ENCODE results near the gene TNFSF18.

The TNFSF18 gene

DNA sequence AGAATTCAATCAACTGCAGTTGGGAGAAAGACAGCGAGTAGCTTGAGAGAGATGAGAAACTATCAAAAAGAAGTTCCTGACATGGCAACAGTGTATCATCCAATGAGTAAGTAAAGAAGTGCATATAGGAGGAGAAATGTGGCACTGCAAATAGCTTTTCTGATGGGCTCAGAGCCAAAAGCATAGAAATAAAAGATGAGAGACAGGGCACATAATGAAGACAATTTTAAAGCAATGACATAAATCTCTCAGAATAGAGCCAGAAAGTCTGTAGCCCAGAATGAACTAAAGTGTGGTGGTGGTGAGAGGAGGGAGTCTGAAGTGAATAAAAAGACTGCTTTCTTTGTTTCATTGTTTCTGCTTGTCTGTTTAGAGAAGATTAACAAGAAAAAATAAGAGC is 34.3 kb downstream of the TNFSF18 start:
- TF ChIP-seq, protein P1, sequence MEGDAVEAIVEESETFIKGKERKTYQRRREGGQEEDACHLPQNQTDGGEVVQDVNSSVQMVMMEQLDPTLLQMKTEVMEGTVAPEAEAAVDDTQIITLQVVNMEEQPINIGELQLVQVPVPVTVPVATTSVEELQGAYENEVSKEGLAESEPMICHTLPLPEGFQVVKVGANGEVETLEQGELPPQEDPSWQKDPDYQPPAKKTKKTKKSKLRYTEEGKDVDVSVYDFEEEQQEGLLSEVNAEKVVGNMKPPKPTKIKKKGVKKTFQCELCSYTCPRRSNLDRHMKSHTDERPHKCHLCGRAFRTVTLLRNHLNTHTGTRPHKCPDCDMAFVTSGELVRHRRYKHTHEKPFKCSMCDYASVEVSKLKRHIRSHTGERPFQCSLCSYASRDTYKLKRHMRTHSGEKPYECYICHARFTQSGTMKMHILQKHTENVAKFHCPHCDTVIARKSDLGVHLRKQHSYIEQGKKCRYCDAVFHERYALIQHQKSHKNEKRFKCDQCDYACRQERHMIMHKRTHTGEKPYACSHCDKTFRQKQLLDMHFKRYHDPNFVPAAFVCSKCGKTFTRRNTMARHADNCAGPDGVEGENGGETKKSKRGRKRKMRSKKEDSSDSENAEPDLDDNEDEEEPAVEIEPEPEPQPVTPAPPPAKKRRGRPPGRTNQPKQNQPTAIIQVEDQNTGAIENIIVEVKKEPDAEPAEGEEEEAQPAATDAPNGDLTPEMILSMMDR (IDR thresholded peaks at IDR 0.05; ENCODE audit: borderline replicate concordance, insufficient read depth, low read depth, low read length) = no peak
- H3K4me3 ChIP-seq (ENCODE audit: low read depth, low read length) = no peak overlapping the region

DNA sequence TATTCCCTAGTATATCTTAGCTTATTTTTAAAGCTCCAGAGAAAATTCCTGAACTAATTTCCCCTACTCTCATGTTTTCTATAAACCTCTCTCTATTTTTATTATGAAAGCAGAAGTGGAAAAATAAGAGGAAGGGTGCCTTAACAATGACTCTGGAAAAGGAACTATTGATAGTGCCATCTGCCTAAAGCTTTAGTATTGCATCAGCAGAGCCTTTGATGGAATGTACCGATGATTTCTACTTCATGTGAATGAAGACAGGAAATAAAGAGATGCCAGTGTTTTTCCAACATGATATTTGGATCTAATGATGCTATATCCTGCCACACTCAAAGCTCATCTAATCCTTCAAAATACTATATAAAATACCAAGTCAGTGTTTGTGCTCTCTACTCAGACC is 35.1 kb downstream of the TNFSF18 start:
- no peak overlapping the region for H3K4me3 ChIP-seq (ENCODE audit: low read depth, low read length)
- TF ChIP-seq, protein P1 (IDR thresholded peaks at IDR 0.05; ENCODE audit: borderline replicate concordance, insufficient read depth, low read depth, low read length) = no peak

DNA sequence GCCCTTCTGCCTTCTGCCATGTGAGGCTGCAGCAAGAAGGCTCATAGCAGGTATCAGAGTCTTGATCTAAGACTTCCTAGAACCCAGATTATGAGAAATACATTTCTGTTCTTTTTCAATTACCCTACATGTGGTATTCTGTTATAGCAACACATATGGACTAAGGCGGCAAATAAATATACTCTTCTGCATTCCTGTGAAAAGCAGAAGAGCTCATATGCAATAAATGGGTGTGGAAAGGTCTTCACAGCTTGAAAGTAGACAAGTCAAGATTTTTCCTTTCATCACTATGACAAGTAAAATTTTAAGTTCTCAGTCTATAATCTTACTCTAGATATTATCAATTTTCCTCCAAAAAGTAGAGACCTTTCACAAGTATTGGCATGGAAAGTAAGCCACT is 36.6 kb downstream of the TNFSF18 start:
- no peak overlapping the region for H3K4me3 ChIP-seq (ENCODE audit: low read depth, low read length)
- TF ChIP-seq, protein P1 (IDR thresholded peaks at IDR 0.05; ENCODE audit: borderline replicate concordance, insufficient read depth, low read depth, low read length) = no peak

DNA sequence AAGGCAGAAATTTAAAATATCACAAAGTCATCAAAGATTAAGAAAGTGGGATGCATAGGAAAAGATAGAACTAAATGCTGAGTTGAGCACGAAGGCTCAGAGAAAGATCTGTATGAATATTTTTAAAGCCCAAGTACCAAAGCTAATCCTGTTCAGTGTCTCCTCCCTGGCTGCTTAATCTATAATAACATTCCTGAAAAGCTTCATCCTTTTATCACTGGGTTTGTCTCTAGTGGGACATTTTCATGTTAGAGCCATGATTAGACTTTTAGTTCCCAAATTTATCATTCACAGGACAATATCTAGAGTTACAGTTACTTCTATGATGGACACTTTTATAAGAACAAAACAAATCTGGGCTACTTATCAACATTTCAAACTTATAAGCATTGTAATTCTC is 38.6 kb downstream of the TNFSF18 start:
- TF ChIP-seq, protein P1 (IDR thresholded peaks at IDR 0.05; ENCODE audit: borderline replicate concordance, insufficient read depth, low read depth, low read length) = no peak

DNA sequence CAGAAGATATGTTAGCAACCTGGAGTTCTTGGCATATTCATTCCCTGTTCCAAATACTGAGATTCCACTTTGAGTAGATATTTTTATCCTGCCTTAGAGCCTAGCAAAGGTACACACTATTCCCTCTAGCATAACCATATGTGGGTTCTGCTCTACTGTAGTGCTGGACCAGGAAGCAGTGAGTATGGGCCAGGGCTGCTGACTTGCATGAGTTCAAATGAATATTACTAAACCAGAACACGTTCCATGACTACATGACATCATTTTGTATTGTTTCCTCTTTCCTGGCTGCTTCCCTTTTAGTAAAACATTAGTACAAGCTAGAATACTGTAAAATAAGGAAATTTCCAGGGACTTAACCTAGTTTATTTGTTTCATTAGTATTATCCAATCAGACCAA is 41.1 kb downstream of the TNFSF18 start:
- TF ChIP-seq, protein P1 (IDR thresholded peaks at IDR 0.05; ENCODE audit: borderline replicate concordance, insufficient read depth, low read depth, low read length) = no peak
- no peak overlapping the region for H3K4me3 ChIP-seq (ENCODE audit: low read depth, low read length)

More for the DNA sequence above, 38.6 kb downstream of the TNFSF18 start:
- no peak overlapping the region for H3K4me3 ChIP-seq (ENCODE audit: low read depth, low read length)

DNA sequence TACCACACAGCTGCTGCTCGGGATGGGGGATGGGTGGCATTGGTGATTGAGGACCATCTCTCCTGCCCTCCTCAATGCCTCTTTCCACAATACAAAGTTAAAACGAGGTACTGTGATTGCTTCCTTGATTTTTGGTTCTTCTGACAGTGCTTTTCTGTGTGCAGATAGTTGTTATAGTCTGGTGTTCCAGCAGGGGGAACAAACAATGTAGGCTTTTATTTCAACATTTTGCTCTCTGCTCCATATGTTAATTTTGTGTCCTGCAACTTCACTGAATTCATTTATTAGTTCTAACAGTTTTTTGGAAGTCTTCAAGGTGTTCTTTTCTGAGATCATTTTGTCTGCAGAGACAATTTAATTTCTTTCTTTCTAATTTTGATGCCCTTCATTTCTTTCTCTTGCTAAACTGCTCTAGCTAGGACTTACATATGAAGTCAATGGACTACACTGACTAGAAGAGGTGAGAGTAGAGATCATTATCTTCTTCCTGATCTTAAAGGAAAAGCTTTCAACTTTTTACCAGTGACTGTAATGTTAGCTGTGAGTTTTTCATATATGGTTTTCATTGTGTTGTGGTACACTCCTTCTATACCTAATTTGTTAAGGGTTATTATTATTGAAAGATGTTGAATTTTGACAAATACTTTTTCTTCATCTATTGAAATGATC is 45.4 kb downstream of the TNFSF18 start:
- H3K4me3 ChIP-seq (ENCODE audit: low read depth, low read length) = no peak overlapping the region
- TF ChIP-seq, protein P1 (IDR thresholded peaks at IDR 0.05; ENCODE audit: borderline replicate concordance, insufficient read depth, low read depth, low read length) = no peak
